Tibial nerve (tissue), 3 donors: ENCODE measurements around the gene HOXD10.

Source experiments
- CTCF ChIP-seq, 5 experiments: fragments of 200-600 bp in 3 of 5; fragments of 450-650 bp in 2 of 5; sonication (generic) in 3 of 5; IDR thresholded peaks; one replicate each; pipeline ENCODE4 v1.5.1; 2016 to 2019; ENCODE audit warnings: antibody characterized with exemption in 5 of 5, mild to moderate bottlenecking in 3 of 5, moderate library complexity in 2 of 5
- POLR2A ChIP-seq, 2 donors: fragments of 450-650 bp; IDR thresholded peaks; one replicate each; pipeline ENCODE4 v1.6.1; 2017; ENCODE audit warnings: antibody characterized with exemption in 2 of 2, mild to moderate bottlenecking in 2 of 2, moderate library complexity in 2 of 2

GRCh38 chr2:176088937-176089842 lies 27.4 kb upstream of the HOXD10 start:
- no peak for TF ChIP-seq CTCF (IDR thresholded peaks at IDR 0.05)
- TF ChIP-seq POLR2A (IDR thresholded peaks at IDR 0.05), result no peak
